HEK293 (cell line): Measurements from ENCODE around the gene CMAS.
"Not testable (repeated sequence)": the region's sequence is repeated elsewhere in the genome, so short reads cannot be mapped to it uniquely, and the experiment has no call there.

Source experiments
- CTCF ChIA-PET: fragments of 350-600 bp; formaldehyde crosslinking; extraction: SDS; loops from one replicate; lab custom pipeline; 2021; ENCODE audit warnings: antibody characterized with exemption; lab: Yijun Ruan, JAX
- POLR2A ChIA-PET: fragments of 300-600 bp; formaldehyde crosslinking; extraction: SDS; loops from one replicate; lab custom pipeline; 2020; ENCODE audit warnings: antibody characterized with exemption, inconsistent platforms; lab: Yijun Ruan, JAX
- H3K27ac ChIP-seq: fragments of 200-500 bp; sonication (Bioruptor generic); 2 replicates; pipeline ENCODE4 v1.5.1; 2014; ENCODE audit warnings: low read depth, low read length, control low read depth, inconsistent platforms; ENCODE audit errors: extremely low read depth
- H3K36me3 ChIP-seq, 2 experiments: fragments of 200-500 bp in 1 of 2; sonication (Bioruptor generic) in 1 of 2; 1 replicate in 1 of 2; 2 replicates in 1 of 2; pipeline ENCODE4 v1.5.1; 2014 to 2017; ENCODE audit warnings: inconsistent platforms in 2 of 2, low read length in 2 of 2; ENCODE audit not compliant: control insufficient read depth in 2 of 2, insufficient read depth in 1 of 2
- H3K4me1 ChIP-seq: fragments of 200-500 bp; sonication (Bioruptor generic); 2 replicates; pipeline ENCODE4 v1.5.1; 2014; ENCODE audit warnings: mild to moderate bottlenecking, low read length, inconsistent platforms; ENCODE audit not compliant: control insufficient read depth, insufficient read depth
- H3K4me3 ChIP-seq: 2 replicates; pipeline ENCODE4 v1.5.1; 2011; ENCODE audit warnings: low read depth, mild to moderate bottlenecking, control low read depth, low read length, moderate library complexity
- H3K9me3 ChIP-seq: fragments of 200-500 bp; sonication (Bioruptor generic); 2 replicates; pipeline ENCODE4 v1.5.1; 2014; ENCODE audit warnings: low read depth, low read length, inconsistent platforms; ENCODE audit not compliant: control insufficient read depth, insufficient read depth
- ATF2 ChIP-seq: fragments of 450-650 bp; formaldehyde crosslinking; IDR thresholded peaks from 2 replicates; pipeline ENCODE4 v1.5.1; 2016; ENCODE audit warnings: missing biosample characterization, missing genetic modification characterization, low read depth
- BCL6B ChIP-seq: fragments of 450-650 bp; formaldehyde crosslinking; IDR thresholded peaks from 2 replicates; pipeline ENCODE4 v1.5.1; 2017; ENCODE audit warnings: missing biosample characterization, missing genetic modification characterization
- GFI1B ChIP-seq: fragments of 450-650 bp; formaldehyde crosslinking; IDR thresholded peaks from 2 replicates; pipeline ENCODE4 v1.5.1; 2016; ENCODE audit warnings: missing biosample characterization, missing genetic modification characterization
- GLI4 ChIP-seq: fragments of 450-650 bp; formaldehyde crosslinking; IDR thresholded peaks from 2 replicates; pipeline ENCODE4 v1.5.1; 2016; ENCODE audit warnings: missing biosample characterization, missing genetic modification characterization
- MYNN ChIP-seq: fragments of 450-650 bp; formaldehyde crosslinking; IDR thresholded peaks from 2 replicates; pipeline ENCODE4 v1.5.1; 2016; ENCODE audit warnings: missing biosample characterization, missing genetic modification characterization, borderline replicate concordance
- OSR2 ChIP-seq: fragments of 450-650 bp; formaldehyde crosslinking; IDR thresholded peaks from 2 replicates; pipeline ENCODE4 v1.5.1; 2016; ENCODE audit warnings: missing biosample characterization, missing genetic modification characterization
- ZNF155 ChIP-seq: fragments of 450-650 bp; formaldehyde crosslinking; IDR thresholded peaks from 2 replicates; pipeline ENCODE4 v1.5.1; 2016; ENCODE audit warnings: missing biosample characterization, missing genetic modification characterization
- ZNF184 ChIP-seq: fragments of 450-650 bp; IDR thresholded peaks from 2 replicates; pipeline ENCODE4 v1.5.1; 2018; ENCODE audit warnings: missing biosample characterization, mild to moderate bottlenecking, missing genetic modification characterization
- ZNF211 ChIP-seq: fragments of 450-650 bp; formaldehyde crosslinking; IDR thresholded peaks from 2 replicates; pipeline ENCODE4 v1.5.1; 2016; ENCODE audit warnings: low read depth, missing biosample characterization, missing genetic modification characterization
- ZNF239 ChIP-seq: fragments of 450-650 bp; formaldehyde crosslinking; IDR thresholded peaks from 2 replicates; pipeline ENCODE4 v1.5.1; 2016; ENCODE audit warnings: missing biosample characterization, missing genetic modification characterization
- ZNF292 ChIP-seq: fragments of 450-650 bp; formaldehyde crosslinking; IDR thresholded peaks from 2 replicates; pipeline ENCODE4 v1.5.1; 2016; ENCODE audit warnings: low read depth, missing biosample characterization, missing genetic modification characterization, borderline replicate concordance
- ZNF362 ChIP-seq: fragments of 450-650 bp; formaldehyde crosslinking; IDR thresholded peaks from 2 replicates; pipeline ENCODE4 v1.5.1; 2016; ENCODE audit warnings: missing biosample characterization, missing genetic modification characterization
- ZNF501 ChIP-seq: fragments of 450-650 bp; formaldehyde crosslinking; IDR thresholded peaks from 2 replicates; pipeline ENCODE4 v1.5.1; 2016; ENCODE audit warnings: missing biosample characterization, missing genetic modification characterization
- ZNF513 ChIP-seq: fragments of 450-650 bp; IDR thresholded peaks from 2 replicates; pipeline ENCODE4 v1.5.1; 2018; ENCODE audit warnings: missing biosample characterization, missing genetic modification characterization
- ZNF521 ChIP-seq: fragments of 450-650 bp; formaldehyde crosslinking; IDR thresholded peaks from 2 replicates; pipeline ENCODE4 v1.5.1; 2017; ENCODE audit warnings: missing biosample characterization, mild to moderate bottlenecking, missing genetic modification characterization
- ZNF549 ChIP-seq: fragments of 450-650 bp; IDR thresholded peaks from 2 replicates; pipeline ENCODE4 v1.5.1; 2018; ENCODE audit warnings: missing biosample characterization, missing genetic modification characterization, mild to moderate bottlenecking, inconsistent platforms, moderate library complexity
- ZNF580 ChIP-seq: fragments of 450-650 bp; formaldehyde crosslinking; IDR thresholded peaks from 2 replicates; pipeline ENCODE4 v1.5.1; 2016; ENCODE audit warnings: missing biosample characterization, missing genetic modification characterization
- ZNF585B ChIP-seq: fragments of 450-650 bp; formaldehyde crosslinking; IDR thresholded peaks from 2 replicates; pipeline ENCODE4 v1.5.1; 2016; ENCODE audit warnings: missing biosample characterization, missing genetic modification characterization
- ZNF624 ChIP-seq: fragments of 450-650 bp; formaldehyde crosslinking; IDR thresholded peaks from 2 replicates; pipeline ENCODE4 v1.5.1; 2017; ENCODE audit warnings: missing biosample characterization, missing genetic modification characterization
- ZNF664 ChIP-seq: fragments of 450-650 bp; formaldehyde crosslinking; IDR thresholded peaks from 2 replicates; pipeline ENCODE4 v1.5.1; 2016; ENCODE audit warnings: missing biosample characterization, missing genetic modification characterization
- TF ChIP-seq, protein P1 (sequence below): fragments of 450-650 bp; formaldehyde crosslinking; IDR thresholded peaks from 2 replicates; pipeline ENCODE4 v1.5.1; 2017; ENCODE audit warnings: missing biosample characterization, missing genetic modification characterization

The CMAS gene

GRCh38 chr12:22007794-22008193, 38.2 kb upstream of the CMAS start:
- H3K27ac ChIP-seq, H3K36me3 ChIP-seq, H3K9me3 ChIP-seq, H3K4me1 ChIP-seq, POLR2A ChIA-PET, H3K4me3 ChIP-seq: not testable (repeated sequence)
- CTCF ChIA-PET = interaction anchor here (0.6 kb wide), 1 partner anchor 71 kb away, joined by 3 read pairs; no protein-coding TSS in a partner anchor
- peak; percentile 52 for TF ChIP-seq ZNF585B (tag by site-specific recombination)

DNA sequence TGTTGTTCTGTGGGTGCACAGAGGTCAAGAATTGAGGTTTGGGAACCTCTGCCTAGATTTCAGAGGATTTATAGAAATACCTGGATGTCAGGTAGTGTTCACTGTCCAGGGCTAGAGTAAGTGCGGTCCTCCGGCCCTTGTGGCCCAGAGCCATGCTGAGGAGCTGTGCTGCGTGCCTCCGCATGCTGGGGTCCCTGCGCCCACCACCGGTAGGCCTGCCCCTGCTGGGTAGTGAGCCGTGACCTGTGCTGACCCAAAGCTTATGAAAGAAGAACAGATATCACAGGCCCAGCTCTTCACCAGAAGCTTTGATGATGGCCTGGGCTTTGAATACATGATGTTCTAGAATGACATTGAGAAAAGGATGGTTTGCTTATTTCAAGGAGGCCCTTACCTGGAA, 37.8 kb upstream of the CMAS start:
- Histone ChIP-seq H3K4me3 (no peak overlapping the region), H3K9me3 (no peaks in the 10 kb centered on the region), H3K4me1 (no peaks in the 10 kb centered on the region), H3K27ac (no peak overlapping the region)
- CTCF ChIA-PET = interaction anchor here (0.6 kb wide), 1 partner anchor 70 kb away, joined by 3 read pairs; no protein-coding TSS in a partner anchor
- POLR2A ChIA-PET = no interaction called here
- TF ChIP-seq ZNF184 (tag by site-specific recombination) (no peak), ATF2 (tag by site-specific recombination) (no peak), ZNF580 (no peak), ZNF664 (tag by site-specific recombination) (no peak), GLI4 (tag by site-specific recombination) (no peak), ZNF549 (no peak), MYNN (tag by site-specific recombination) (no peak), OSR2 (no peak)
- TF ChIP-seq, all 188 proteins: peak for 0
- H3K36me3 ChIP-seq = no peaks in the 10 kb centered on the region

DNA sequence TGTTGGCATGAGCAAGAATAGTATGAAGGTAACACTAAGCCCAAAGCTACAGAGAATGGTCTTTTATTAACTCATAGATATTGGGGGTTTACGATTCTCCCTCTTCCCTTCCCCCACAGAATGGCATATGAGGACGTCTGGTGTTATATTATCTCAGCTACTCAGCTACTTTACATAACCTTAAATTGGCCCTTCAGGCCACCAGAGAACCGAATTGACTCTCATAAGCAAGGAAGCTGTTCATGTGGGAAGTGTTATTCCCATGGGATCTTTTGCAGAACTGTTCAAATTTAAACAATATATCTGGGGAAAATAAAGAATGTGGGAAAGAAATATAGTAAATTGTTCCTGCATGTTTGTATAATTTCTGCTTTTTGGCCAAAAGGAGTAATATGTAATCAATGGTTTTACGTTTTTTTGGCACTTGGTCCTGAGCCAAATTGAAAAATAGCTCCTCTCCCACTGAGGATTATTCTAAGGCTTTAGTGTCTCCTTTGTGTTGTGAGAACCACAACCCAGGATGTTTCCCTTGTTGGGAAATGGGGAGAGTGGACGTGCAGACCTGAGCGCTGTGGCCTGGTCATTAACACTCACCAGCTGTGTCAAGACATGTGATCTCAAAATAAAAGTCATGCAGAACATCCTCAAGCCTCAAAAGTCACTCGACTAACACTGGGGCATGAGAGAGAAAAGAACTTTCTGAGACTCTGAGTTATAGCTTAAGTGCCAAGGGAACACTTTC, 31.8 kb upstream of the CMAS start:
- Histone ChIP-seq H3K27ac (no peak overlapping the region), H3K9me3 (no peaks in the 10 kb centered on the region)
- TF ChIP-seq, protein P1, sequence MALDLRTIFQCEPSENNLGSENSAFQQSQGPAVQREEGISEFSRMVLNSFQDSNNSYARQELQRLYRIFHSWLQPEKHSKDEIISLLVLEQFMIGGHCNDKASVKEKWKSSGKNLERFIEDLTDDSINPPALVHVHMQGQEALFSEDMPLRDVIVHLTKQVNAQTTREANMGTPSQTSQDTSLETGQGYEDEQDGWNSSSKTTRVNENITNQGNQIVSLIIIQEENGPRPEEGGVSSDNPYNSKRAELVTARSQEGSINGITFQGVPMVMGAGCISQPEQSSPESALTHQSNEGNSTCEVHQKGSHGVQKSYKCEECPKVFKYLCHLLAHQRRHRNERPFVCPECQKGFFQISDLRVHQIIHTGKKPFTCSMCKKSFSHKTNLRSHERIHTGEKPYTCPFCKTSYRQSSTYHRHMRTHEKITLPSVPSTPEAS (tag by site-specific recombination) = no peak
- no peak for TF ChIP-seq ZNF239 (tag by site-specific recombination)
- no peak for TF ChIP-seq GFI1B (tag by site-specific recombination)
- TF ChIP-seq ZNF362 = no peak
- TF ChIP-seq, all 188 proteins: peak for 0
- ChIA-PET POLR2A (no interaction called here), CTCF (interaction anchor here (0.6 to 0.9 kb wide), 2 partner anchors 16 to 1064 kb away, joined by 4 read pairs; no protein-coding TSS in a partner anchor)
- Histone ChIP-seq H3K36me3 (no peaks in the 10 kb centered on the region), H3K4me3 (no peak overlapping the region), H3K4me1 (no peaks in the 10 kb centered on the region)

DNA sequence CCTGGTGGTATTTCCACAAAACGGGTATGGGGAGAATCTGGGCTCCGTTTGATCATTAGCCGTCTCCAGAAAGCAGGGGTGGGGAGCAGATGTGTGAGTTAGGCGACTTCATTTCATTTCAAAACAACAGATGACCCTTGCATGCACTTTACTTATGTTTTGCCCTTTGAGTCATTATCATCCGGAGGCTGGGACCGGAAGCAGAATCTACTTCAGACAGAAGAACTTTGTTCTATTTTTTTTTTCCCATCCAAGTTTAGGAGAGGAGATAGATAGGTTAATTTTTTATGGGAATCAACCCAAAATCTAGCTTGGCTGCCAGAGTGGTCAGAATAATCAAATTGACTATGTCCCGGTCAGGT, 31.3 kb upstream of the CMAS start:
- no peak overlapping the region for H3K4me3 ChIP-seq
- ChIA-PET CTCF (interaction anchor here (0.6 kb wide), 1 partner anchor 1064 kb away, joined by 4 read pairs; no protein-coding TSS in a partner anchor), POLR2A (no interaction called here)
- H3K4me1 ChIP-seq = no peaks in the 10 kb centered on the region
- no peaks in the 10 kb centered on the region for H3K9me3 ChIP-seq
- no peak overlapping the region for H3K27ac ChIP-seq
- H3K36me3 ChIP-seq = no peaks in the 10 kb centered on the region
- no peak for TF ChIP-seq ZNF521
- TF ChIP-seq ZNF292 = no peak
- no peak for TF ChIP-seq ZNF211 (tag by site-specific recombination)
- no peak for TF ChIP-seq ZNF501 (tag by site-specific recombination)
- no peak for TF ChIP-seq ZNF513
- no peak for TF ChIP-seq BCL6B (tag by site-specific recombination)
- no peak for TF ChIP-seq ZNF624
- TF ChIP-seq ZNF155 = no peak
